Dedifferentiated amniotic fluid mesenchymal stem cell (primary cell): Measurements from ENCODE around the gene LTBR.
"Not testable (repeated sequence)": the region's sequence is repeated elsewhere in the genome, so short reads cannot be mapped to it uniquely, and the experiment has no call there.

Experiments
- DNase-seq: peaks from one replicate; pipeline ENCODE4 v3.0.0-alpha.2; 2016; ENCODE audit errors: extremely low spot score

The LTBR gene

DNA sequence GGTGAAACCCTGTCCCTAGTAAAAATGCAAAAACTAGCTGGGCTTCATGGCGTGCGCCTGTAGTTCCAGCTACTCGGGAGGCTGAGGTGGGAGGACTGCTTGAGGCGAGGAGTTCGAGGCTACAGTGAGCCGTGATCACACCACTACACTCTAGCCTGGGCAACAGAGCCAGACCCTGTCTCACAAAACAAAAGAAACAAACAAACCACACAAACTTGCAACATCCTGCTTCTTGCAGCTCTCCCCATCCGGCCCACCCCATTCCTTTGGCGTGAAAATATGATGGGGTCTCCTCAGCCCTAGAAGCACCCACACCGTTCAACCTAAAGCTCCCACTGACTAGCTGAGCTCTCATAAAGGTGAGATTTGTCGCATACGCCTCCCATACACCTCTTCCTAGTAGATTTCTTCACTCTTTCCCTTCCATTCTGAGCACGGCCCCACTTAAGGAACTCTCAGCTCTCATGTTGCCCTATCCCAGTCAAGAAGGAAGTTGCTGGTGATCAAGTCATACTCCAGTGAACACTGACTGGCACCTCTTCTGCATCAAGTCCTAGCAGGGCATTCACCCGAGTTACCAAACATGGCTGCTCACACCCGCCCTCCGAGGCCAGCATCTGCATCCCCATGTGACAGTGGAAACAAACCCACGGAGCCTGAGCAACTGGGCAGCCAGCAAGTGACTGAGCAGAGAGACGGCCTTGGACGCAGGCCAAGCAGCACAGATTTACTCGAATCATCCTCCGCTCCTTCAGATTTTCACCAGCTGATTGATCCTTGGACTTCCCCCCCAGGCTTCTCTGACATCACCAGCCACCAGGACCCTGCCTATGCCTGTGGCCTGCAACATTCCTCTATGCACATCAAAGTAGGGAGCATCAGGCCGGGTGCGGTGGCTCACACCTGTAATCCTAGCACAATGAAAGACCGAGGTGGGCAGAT, 41.9 kb downstream of the LTBR start:
- no peak for DNase-seq

DNA sequence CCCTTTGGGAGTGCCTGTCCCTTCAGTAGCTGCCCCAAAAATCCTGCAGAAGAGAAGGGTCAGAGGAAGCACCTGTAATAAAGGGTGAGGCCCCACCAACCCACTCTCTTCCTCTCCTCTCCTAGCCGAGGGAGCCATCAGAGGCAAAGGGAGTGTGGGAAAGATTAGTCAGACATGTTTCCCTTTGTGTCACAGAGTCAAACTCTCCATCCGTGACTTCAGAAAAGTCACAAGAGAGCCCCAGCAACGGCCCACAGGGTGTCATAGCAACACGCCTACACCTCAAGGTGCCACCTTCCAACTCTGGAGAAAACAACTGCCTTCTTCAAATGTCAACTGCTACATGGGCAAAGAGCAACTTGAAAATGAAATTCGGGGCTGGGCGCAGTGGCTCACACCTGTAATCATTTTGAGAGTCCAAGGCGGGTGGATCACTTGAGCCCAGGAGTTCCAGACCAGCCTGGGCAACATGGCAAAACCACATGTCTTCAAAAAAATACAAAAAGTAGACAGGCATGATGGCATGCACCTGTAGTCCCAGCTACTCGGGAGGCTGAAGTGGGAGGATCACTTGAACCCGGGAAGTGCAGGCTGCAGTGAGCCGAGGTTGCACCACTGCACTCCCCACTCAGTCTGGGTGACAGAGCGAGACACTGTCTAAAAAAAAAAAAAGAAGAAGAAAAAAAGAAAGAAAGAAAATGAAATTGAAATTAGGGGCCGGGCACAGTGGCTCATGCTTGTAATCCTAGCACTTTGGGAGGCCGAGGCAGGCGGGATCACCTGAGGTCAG, 43.1 kb downstream of the LTBR start:
- DNase-seq, result no peak

DNA sequence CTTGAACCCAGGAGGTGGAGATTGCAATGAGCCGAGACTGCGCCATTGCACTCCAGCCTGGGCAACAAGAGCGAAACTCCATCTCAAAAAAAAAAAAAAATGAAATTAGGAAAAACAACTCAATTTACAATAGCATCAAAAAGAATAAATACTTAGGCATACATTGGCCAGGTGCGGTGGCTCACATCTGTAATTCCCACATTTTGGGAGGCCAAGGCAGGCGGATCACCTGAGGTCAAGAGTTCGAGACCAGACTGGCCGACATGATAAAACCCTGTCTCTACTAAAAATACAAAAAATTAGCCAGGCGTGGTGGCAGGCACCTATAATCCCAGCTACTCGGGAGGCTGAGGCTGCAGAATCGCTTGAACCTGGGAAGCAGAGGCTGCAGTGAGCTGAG, 43.8 kb downstream of the LTBR start:
- DNase-seq, result not testable (repeated sequence)

GRCh38 chr12:6428326-6428725, 44.4 kb downstream of the LTBR start:
- DNase-seq, result no peak

DNA sequence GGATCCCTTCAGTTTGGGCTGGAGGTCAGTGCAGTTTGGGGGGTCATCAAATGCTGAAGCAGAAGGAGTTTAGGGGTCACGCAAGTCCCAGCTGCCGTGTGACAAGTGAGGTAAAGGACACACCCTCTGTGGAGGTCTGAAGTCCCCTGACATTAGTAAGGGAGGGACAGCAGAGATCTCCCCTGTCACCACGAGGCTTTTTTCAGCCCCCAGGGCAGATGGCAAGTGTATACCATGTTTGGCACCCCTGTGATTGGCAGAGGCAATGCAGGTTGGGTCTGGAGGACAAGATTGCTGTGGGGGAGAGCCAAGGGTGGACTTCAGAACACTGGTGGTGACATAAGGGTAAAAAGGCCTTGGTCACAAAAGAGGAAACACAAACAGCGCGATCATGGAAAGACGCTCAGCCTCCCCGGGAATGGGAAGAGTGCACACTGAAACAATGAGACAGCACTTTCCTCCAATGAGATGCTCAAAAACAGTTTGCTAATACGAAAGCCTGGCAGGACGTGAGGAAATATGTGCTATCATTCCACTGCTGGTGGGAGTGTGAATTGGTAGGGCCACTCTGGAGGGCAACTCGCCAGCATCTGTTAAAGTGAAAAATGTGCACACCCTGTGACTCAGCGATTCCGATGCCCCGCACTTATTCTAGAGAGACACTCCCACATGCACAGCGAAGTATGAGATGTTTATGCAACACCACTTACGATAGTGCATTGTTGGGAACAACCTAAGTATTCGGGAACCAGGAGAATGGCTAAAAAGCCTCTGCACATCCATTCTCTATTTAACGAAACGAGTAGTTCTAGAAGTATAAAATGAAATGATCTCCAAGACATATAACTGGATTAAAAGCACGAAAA, 46.4 kb downstream of the LTBR start:
- peak; percentile 94 for DNase-seq

DNA sequence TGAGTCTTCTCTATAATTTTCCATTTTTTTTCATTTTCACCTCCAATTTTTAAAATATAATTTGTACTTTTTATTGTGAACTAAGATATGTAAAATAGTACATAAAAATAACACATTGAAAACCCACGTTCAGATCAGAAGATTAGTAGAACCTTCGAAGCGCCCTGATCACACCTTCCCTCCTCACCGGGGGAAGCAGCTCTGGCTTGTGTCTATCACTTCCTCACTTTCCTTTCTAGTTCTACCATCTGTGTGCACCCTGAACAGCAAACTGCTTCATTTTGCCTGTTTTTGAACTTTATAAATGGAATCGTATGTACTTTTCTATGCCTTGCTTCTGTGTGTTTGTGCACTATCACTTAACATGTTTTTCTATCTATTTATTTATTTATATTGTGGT, 49.0 kb downstream of the LTBR start:
- DNase-seq, result no peak

- DNase-seq, result no peak
Observed at GRCh38 chr12:6434205-6435140, 50.5 kb downstream of the LTBR start.

DNA sequence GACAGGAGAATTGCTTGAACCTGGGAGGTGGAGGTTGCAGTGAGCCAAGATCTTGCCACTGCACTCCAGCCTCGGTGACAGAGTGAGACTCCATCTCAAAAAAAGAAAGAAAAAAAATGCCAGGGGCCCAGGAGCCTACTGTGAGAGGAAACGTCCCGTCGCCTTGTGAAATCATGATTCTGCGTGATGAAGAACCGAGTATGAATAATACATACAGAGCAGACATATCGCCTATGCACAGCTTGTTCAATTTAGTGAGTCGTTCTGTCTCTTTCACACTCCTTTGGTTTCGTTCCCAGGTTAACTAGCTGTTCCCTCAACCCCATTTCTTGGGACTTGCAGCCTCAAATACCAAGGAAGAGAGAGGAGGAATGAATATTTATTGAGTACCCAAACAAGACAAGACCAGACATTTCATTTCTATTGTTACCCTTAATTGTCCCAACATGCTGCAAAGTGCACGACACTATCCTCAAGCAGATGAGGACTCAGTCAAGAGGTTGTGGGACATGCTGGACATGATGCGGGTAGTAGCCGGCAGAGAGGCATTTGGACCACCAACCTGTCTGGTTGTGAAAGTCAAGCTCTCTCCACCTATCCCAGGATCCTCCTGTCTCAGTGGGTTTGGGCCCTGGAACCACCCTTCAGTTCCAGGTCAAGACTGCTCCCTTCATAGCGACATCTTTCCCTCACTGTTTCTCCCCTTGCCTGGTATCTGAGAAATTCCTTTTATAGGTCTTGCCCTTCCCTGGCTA, 52.2 kb downstream of the LTBR start:
- DNase-seq, result no peak

DNA sequence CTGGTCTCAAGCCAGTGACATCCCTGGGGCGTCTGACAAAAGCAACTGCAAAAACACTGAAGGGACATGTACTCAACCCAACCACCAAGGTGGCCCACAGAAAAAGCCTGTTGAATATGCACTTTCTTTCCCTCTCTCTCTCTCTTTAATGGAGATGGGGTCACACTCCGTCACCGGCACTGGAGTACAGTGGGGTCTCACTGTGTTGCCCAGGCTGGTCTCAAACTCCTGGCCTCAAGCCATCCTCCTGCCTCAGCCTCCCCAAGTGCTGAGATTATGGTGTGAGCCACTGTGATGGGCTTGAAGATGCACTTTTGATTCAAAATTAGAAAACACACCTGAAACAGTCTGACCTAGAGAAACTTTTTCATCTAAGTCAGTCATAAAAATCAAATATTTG, 53.6 kb downstream of the LTBR start:
- DNase-seq, result no peak

GRCh38 chr12:6438345-6438744, 54.4 kb downstream of the LTBR start:
- no peak for DNase-seq

DNA sequence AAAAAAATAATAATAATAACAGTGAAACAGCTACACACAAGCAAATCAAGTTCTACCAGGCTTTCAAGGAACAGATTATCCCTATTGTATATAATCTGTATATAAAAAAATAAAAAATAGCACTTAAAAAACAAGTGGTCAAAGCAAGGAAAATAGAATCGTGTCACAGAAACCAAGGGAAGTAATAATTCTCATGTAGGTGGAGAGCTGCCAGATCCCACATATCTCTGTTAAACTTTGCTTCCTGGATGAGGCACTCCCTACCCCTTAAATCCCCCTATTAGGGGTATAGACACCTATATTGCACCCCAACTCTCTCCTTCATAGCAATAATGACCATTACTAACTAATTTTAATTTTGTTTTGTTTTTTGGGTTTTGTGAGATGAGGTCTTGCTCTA, 56.4 kb downstream of the LTBR start:
- no peak for DNase-seq
